NCI-H524 treated with DMSO at 0.1 percent for 48 hours (cell line): Measurements from ENCODE around the gene TCF15.
A peak's percentile ranks its signal among the peaks of the same experiment; 100 is the strongest.
"Not testable (repeated sequence)": the region's sequence is repeated elsewhere in the genome, so short reads cannot be mapped to it uniquely, and the experiment has no call there.

ENCODE experiments used
- DNase-seq: peaks from one replicate; lab custom pipeline; 2025; lab: John Stamatoyannopoulos, UW

Gene TCF15

GRCh38 chr20:578940-579690 lies 31.0 kb downstream of the TCF15 start:
- not testable (repeated sequence) for DNase-seq

DNA sequence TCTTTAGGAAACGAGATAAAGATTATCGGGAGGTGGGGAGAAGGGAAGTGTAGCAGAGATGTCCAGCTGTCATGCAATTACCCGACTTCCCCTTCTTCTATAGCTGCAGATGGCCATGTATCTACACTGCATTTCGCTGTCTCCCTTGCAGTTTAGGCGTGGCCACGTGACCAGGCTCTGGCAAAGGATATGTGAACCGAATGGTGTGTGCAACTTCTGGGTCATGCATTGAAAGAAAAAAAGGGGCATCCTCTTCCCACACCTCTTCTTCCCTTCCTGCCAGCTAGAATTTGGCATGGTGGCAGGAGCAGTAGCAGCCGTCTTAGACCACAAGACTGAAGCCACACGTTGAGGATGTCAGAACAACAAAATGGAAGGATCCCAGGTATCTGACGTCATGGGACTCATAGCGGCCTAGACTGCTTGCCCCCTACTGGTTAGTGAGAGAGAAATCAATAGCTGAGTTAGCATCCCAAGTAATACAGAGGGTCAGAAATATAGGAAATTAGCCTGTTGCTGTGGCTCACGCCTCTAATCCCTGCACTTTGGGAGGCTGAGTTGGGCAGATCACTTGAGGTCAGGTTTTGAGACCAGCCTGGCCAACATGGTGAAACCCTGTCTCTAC lies 32.8 kb downstream of the TCF15 start:
- peak; percentile 97 for DNase-seq

GRCh38 chr20:576156-576555 lies 34.0 kb downstream of the TCF15 start:
- no peak for DNase-seq

GRCh38 chr20:575230-575629 lies 34.9 kb downstream of the TCF15 start:
- no peak for DNase-seq

DNA sequence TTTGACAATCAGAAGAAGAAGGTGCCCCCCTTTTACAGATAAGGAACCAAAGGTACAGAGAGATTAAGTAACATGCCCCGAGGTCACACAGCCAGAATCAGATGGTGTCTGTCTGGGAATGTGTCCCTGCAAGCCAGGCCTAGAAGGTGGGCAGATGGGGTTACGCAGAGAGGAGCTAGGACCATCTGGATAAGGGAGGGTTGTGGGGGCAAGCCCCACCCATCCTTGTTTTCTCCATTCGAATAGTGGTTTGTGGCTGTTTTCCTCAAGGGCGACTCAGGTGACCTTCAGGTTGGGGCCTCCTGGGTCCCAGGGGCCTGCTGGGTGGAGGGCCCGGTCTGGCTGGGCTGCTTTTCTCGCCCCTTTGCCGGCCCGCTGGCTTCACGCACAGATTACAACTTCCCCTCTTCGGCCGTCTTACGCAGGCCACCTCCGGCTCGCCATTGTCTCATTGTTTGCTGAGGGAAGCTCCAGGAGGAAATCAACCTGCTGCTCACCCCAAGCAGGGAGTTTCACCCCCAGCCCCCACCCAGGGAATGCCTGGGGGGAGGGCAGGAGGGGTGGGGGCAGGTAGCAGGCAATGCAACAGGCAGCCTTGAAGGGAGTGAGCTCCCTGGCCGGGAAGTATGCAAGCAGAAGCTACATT lies 35.7 kb downstream of the TCF15 start:
- peak; percentile 85 for DNase-seq

DNA sequence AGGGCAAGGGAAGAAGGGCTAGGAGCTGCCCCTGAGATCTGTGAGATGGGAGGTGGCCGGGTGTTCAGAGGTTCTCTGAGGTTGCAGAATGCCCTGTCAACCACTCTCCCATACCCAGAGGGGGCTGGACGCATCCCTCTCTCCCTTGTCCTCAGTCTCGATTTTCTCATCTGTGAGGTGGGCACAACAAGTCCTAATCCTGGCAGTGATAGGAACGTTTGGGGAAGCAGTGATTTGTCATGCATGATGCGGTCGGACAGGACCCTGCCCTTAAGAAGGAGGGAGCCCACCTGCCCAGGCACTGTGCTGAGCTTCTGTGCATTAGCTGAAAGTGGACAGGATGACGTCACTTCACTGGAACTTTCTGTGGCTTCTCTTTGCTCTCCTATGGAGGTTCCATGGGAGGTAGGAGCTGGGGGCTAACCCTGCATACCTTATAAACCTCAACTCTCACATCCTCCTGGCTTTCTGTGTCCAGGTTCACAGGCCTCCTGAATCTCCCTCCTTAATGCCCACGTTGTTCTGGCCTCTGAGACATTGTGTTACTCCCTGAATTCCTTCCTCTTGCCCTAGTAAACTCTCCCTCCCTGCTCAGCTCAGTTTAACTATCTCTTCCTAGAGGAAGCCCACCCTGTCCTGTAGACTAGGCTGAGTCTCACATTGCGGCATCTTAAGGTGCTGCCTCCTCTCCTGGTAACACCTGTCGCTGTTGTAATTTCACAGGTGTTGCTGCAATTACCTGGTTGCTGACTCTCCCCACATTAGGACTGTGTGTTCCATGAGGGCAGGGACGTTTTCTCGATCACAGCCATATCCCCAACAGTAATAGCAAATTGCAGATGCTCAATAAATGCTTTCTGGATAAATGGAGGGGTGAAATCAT lies 36.5 kb downstream of the TCF15 start:
- no peak for DNase-seq

DNA sequence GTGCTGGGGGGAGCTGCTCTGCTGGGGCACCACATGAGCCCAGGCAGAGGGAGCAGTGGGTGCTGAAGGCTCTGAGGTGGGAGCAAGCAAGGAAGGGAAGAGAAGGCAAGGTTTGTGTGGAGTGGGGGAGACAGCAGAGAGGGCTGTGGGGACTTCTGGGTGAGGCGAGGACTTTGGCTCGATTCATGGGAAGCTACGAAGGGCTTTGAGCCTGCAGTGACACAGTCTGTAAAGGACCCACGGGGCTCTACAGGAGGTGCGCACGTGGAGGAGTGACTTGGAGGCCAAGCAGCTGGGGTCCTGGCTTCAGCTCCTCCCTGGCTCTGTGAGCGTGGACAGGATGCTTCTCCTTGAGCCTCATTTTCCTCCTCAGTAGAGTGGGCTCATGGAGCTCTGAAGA lies 37.4 kb downstream of the TCF15 start:
- DNase-seq = no peak

GRCh38 chr20:571754-572441 lies 38.2 kb downstream of the TCF15 start:
- DNase-seq = peak; percentile 49

GRCh38 chr20:568673-569415 lies 41.3 kb downstream of the TCF15 start:
- DNase-seq = peak; percentile 99

DNA sequence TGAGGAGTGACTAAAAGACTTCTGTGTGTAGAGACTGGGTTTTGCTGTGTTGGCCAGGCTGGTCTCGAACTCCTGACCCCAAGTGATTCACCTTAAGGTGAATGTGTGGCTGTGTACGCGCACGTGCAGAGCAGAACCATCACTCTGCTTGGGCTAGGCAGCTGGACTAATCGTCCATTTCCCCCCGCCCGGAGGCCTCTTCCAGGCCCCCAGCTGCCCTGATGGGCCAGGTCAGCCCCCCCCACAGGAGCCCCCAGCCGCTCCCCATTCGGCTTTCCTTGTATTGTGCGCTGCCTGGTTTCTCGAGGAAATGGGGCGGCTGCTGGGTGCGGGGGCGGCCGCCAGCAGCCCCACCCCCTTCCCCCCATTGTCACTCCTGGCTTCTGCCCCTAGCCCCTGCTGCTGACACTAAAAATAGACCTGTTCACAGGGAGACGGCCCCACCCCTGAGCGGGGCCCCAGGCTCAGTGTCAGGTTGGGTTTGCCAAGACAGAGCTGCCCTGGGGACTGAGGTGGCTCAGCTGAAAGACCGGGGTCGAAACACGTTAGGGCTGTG lies 41.9 kb downstream of the TCF15 start:
- no peak for DNase-seq

GRCh38 chr20:564192-564591 lies 45.9 kb downstream of the TCF15 start:
- DNase-seq = no peak

- no peak for DNase-seq
These were observed 46.9 kb downstream of the TCF15 start for GRCh38 chr20:563187-563586.

- no peak for DNase-seq
These were observed 47.7 kb downstream of the TCF15 start for GRCh38 chr20:562232-562897.

DNA sequence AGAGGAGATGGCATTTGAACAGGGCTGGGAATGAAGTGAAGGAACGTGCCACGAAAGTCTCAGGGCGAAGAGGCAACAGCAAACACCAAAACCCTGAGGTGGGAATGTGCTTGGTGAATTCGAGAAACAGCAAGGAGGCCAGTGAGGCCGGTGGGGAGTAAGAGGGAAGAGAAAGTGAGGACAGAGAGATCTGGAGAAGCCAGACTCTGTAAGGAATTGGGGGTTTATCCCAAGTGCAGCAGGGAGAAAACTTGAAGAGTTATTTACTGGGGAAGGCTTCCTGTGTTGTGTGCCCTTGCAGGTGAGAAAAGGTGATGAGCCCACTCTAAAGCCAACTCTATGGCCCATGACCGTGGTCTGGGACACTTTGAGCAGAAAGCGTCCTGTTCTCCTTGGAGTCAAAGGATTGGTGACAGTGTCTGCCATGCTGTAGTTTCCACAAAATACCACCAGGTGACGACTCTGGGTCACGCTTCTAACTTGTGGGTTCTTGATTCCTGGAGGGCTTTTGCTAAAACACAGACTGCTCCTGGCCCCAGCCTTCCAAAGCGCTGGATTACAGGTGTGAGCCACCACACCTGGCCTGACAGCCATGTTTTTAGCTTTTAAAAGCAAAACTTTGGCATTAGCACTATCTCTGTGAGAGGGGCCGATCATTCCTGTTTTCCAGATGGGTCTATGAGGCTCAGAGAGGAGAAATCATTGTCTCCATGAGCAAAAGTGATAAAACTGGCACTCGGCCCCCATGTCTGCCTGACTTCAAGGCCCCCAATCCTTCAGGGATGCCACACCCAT lies 48.5 kb downstream of the TCF15 start:
- DNase-seq = peak; percentile 48

- DNase-seq = no peak
These were observed 49.4 kb downstream of the TCF15 start for GRCh38 chr20:560680-561079.

DNA sequence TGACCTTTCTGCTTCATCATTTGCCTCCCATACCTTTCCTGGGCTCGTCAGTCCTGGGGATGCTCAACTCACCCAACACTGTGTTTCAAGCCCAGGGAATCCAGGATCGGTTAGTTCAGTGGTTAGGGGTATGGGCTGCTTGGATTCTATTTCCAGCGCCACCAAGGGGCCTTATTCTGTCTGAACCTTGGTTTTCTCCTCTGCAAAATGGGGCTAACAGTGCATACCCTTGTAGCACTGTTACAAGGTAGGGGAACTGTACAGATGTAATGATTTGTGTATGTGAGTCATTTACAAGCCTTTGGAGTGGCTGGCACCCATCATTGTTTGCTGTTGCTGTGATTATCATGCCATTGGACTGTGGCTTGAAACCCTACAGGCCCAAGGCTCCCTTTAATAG lies 52.0 kb downstream of the TCF15 start:
- no peak for DNase-seq

- DNase-seq = no peak
These were observed 53.1 kb downstream of the TCF15 start for GRCh38 chr20:556984-557383.

- DNase-seq = no peak
These were observed 54.1 kb downstream of the TCF15 start for GRCh38 chr20:555976-556385.
